GM12878 (cell line): Measurements from ENCODE around the gene YBX1. TPM values are rescaled to one million over a fixed set of nuclear protein-coding genes. Genes with fewer than 3 reads are reported as not detected.
A peak's percentile ranks its signal among the peaks of the same experiment; 100 is the strongest.

ENCODE experiments used
- ATAC-seq: fragments of 200-7000 bp; cut with Tn5 transposase; 3 replicates; pipeline ENCODE4 v1.9.1; 2020; ENCODE audit warnings: mild to moderate bottlenecking, moderate library complexity
- BruUV-seq: library from RNA; stranded (reverse); fragments of 400-500 nt; replicated peaks from 2 replicates; lab custom pipeline; 2021; lab: Mats Ljungman, UMichigan
- CTCF ChIA-PET: fragments of 300-600 bp; sonication (Branson Sonifier 250); formaldehyde crosslinking; extraction: SDS; loops from one replicate; lab custom pipeline; 2021; ENCODE audit warnings: inconsistent platforms; lab: Yijun Ruan, JAX
- POLR2A ChIA-PET: fragments of 350-600 bp; formaldehyde crosslinking; extraction: SDS; loops from one replicate; lab custom pipeline; 2021; ENCODE audit warnings: inconsistent platforms; lab: Charles Lee
- RAD21 ChIA-PET: fragments of 300-600 bp; sonication (Branson Sonifier 250); formaldehyde crosslinking; loops from one replicate; lab custom pipeline; 2023; ENCODE audit warnings: antibody characterized with exemption; ENCODE audit not compliant: unreplicated experiment; lab: Charles Lee
- SMC1A ChIA-PET: fragments of 300-600 bp; sonication (Branson Sonifier 250); formaldehyde crosslinking; loops from one replicate; lab custom pipeline; 2023; ENCODE audit not compliant: unreplicated experiment, uncharacterized antibody; lab: Charles Lee
- DNase-seq: peaks from one replicate; pipeline ENCODE4 v3.0.0-alpha.2; 2011; ENCODE audit warnings: low read depth, low spot score
- FAIRE-seq: peaks from 3 replicates; lab custom pipeline; 2011; peaks lifted over from hg19 to GRCh38; lab: Jason Lieb, UNC
- H2AFZ ChIP-seq: 2 replicates; pipeline ENCODE4 v1.6.0; 2011; ENCODE audit warnings: low read depth, low read length, control low read depth; ENCODE audit not compliant: control insufficient read depth
- H3K27ac ChIP-seq: 2 replicates; pipeline ENCODE4 v1.5.1; 2011; ENCODE audit warnings: control low read depth; ENCODE audit not compliant: control insufficient read depth, insufficient read depth
- H3K27me3 ChIP-seq, 2 experiments: replicated peaks in 1 of 2; 2 replicates each; pipeline versions ENCODE4 v1.6.0 to v1.6.1; 2011; ENCODE audit warnings: low read length in 1 of 2; ENCODE audit not compliant: control insufficient read depth in 2 of 2, insufficient read depth in 2 of 2
- H3K36me3 ChIP-seq, 2 experiments: 2 replicates each; pipeline ENCODE4 v1.5.1; 2011; ENCODE audit warnings: low read length in 1 of 2; ENCODE audit not compliant: control insufficient read depth in 2 of 2, insufficient read depth in 2 of 2
- H3K4me1 ChIP-seq: 2 replicates; pipeline ENCODE4 v1.6.1; 2011; ENCODE audit warnings: mild to moderate bottlenecking, low read length, moderate library complexity, mixed read lengths; ENCODE audit not compliant: control insufficient read depth, insufficient read depth
- H3K4me2 ChIP-seq: 2 replicates; pipeline ENCODE4 v1.6.0; 2011; ENCODE audit warnings: control low read depth; ENCODE audit not compliant: control insufficient read depth, insufficient read depth
- H3K4me3 ChIP-seq: fragments of 200-600 bp; sonication (generic); 2 replicates; pipeline ENCODE4 v1.5.1; 2016
- H3K79me2 ChIP-seq: 2 replicates; pipeline ENCODE4 v1.6.0; 2011; ENCODE audit warnings: low read length; ENCODE audit not compliant: control insufficient read depth, insufficient read depth
- H3K9ac ChIP-seq: 2 replicates; pipeline ENCODE4 v1.8.0; 2011; ENCODE audit warnings: low read length, control low read depth, mixed read lengths; ENCODE audit not compliant: control insufficient read depth, insufficient read depth
- H3K9me3 ChIP-seq: replicated peaks from 3 replicates; pipeline ENCODE4 v1.5.1; 2011; ENCODE audit warnings: mild to moderate bottlenecking, low read length; ENCODE audit not compliant: control insufficient read depth, insufficient read depth
- H4K20me1 ChIP-seq: 2 replicates; pipeline ENCODE4 v1.6.0; 2011; ENCODE audit not compliant: control insufficient read depth, insufficient read depth
- BMI1 ChIP-seq: fragments of 450-650 bp; IDR thresholded peaks from 2 replicates; pipeline ENCODE4 v1.6.1; 2016; ENCODE audit warnings: mild to moderate bottlenecking, moderate library complexity, borderline replicate concordance
- MYB ChIP-seq: fragments of 150-350 bp; IDR thresholded peaks from 2 replicates; pipeline ENCODE4 v1.6.1; 2014; ENCODE audit warnings: mild to moderate bottlenecking, low read depth, low read length, borderline replicate concordance
- NRF1 ChIP-seq: conservative IDR thresholded peaks from 2 replicates; pipeline ENCODE4 v1.6.1; 2011; ENCODE audit warnings: mild to moderate bottlenecking, low read depth, low read length, improper control_type of control experiment
- POLR2AphosphoS5 ChIP-seq: IDR thresholded peaks from 2 replicates; pipeline ENCODE4 v1.6.1; 2011; ENCODE audit warnings: mild to moderate bottlenecking, low read length, inconsistent platforms
- WGBS: methylation state at CpG from one replicate; pipeline ENCODE4 v1.1.6; 2016; ENCODE audit warnings: low lambda C conversion rate; ENCODE audit not compliant: insufficient replicate concordance, insufficient coverage; ENCODE audit errors: missing lambda C conversion rate; 5-methylcytosine and 5-hydroxymethylcytosine counted together
- in situ Hi-C: fragments of 300-500 bp; cut with MboI; formaldehyde crosslinking; loops from 9 replicates; pipeline ENCODE4 v1.14.3; 2018; ENCODE audit warnings: mixed read lengths
- intact Hi-C: fragments of 100-400 bp; cut with micrococcal nuclease; formaldehyde crosslinking; loops from one replicate; pipeline ENCODE4 v1.14.2; 2022; ENCODE audit not compliant: unreplicated experiment
- polyA plus RNA-seq, 11 experiments: library from polyadenylated mRNA; depleted of rRNA in 4 of 11; unstranded in 6 of 11; stranded (reverse) in 5 of 11; fragments of >200 nt; fragmentation: Nextera tagmentation in 4 of 11; fragmentation: Illumina TruSeq in 1 of 11; extraction: Ambion mirVana in 4 of 11; extraction: Trizol in 1 of 11; gene quantifications; 1 replicate in 1 of 11; 2 replicates in 10 of 11; pipeline versions ENCODE4 v1.2.1 to v1.2.3, GENCODE V29; 2011 to 2016; ENCODE audit warnings: inconsistent platforms in 2 of 11, missing spikeins in 2 of 11, low read depth in 1 of 11
- total RNA-seq, 4 experiments: library from RNA; depleted of rRNA in 3 of 4; stranded (reverse); fragments of >200 nt in 3 of 4; fragmentation: Illumina TruSeq in 1 of 4; extraction: Trizol in 1 of 4; gene quantifications; 2 replicates each; pipeline versions ENCODE4 v1.2.1 to v1.2.3, GENCODE V29; 2013 to 2021
- TF ChIP-seq, protein P1 (sequence below): fragments of 450-650 bp; IDR thresholded peaks from 2 replicates; pipeline ENCODE4 v1.6.1; 2017; ENCODE audit warnings: borderline replicate concordance
- TF ChIP-seq, protein P2 (sequence below): fragments of 450-650 bp; IDR thresholded peaks from 2 replicates; pipeline ENCODE4 v1.6.1; 2018; ENCODE audit warnings: mild to moderate bottlenecking, low read depth, moderate library complexity; ENCODE audit not compliant: partially characterized antibody

YBX1 gene
- total and polyA plus RNA-seq, 10 of the 15 experiments (the other 5 are each of a cell fraction or from before 2014, with no cell fraction given) = 355 to 1,353 (median 858) TPM

DNA sequence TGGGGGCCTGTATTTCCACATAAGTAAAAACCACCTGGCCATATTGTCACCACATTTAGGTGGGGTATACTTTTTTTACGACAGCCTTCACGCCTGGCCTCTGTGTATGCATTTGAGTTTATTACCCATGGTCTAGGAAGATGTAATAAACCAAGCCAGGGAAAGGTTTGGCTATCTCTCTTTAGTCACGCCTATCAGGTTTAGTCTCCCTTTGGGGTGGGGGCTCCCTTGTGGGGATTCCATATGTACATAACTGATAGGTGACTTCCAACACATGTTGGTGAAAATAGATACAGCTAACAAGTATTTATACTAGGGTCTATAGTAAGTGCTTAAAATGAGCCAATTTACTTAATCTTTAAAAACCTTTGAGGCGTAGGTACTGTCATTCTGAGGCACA, 4.2 kb downstream of the YBX1 start (continued):
- TF ChIP-seq, protein P1, sequence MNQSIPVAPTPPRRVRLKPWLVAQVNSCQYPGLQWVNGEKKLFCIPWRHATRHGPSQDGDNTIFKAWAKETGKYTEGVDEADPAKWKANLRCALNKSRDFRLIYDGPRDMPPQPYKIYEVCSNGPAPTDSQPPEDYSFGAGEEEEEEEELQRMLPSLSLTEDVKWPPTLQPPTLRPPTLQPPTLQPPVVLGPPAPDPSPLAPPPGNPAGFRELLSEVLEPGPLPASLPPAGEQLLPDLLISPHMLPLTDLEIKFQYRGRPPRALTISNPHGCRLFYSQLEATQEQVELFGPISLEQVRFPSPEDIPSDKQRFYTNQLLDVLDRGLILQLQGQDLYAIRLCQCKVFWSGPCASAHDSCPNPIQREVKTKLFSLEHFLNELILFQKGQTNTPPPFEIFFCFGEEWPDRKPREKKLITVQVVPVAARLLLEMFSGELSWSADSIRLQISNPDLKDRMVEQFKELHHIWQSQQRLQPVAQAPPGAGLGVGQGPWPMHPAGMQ = no peak
- TF ChIP-seq BMI1 = no peak

DNA sequence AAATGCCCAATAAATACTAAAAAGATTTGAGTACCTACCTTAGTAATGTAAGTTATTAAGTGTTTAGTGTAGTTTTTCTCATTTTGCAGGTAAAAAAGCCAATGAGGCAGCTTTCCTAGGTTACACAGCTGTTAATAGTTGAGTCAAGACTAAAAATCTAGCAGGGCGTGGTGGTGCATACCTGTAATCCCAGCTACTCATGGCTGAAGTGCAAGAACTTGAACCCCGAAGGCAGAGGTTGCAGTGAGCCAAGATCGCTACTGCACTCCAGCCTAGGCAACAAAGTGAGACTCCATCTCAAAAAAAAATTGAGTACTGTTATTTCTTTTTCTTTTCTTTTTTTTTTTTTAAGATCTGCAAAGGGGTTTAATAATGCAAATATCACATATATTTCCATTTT, 7.7 kb downstream of the YBX1 start:
- ATAC-seq (peak; percentile 17; the same call in 1 of the 3 replicates), DNase-seq (no peak), FAIRE-seq (no peak)
- BruUV-seq = no TSS peak
- Histone ChIP-seq H3K79me2 (peaks cover 97% of the 10 kb centered on the region), H3K27ac (no peak overlapping the region), H4K20me1 (peaks cover 5% of the 10 kb centered on the region; the same call in 1 of the 2 replicates), H3K4me2 (peak overlapping the region; percentile 78), H3K9ac (no peak overlapping the region), H3K9me3 (no peaks in the 10 kb centered on the region; the same call in 2 of the 3 replicates), H3K27me3 (no peaks in the 10 kb centered on the region), H3K4me3 (0 out of 2 replicates have a peak overlapping the region, but pooled peaks have one; percentile 10), H3K4me1 (peaks cover 15% of the 10 kb centered on the region), H3K36me3 (peaks cover 0 to 30% of the 10 kb centered on the region in 2 experiments; a peak in 3 of 4 replicates)
- ChIA-PET SMC1A (interaction anchor here (1.0 to 2.5 kb wide), 10 partner anchors 8 to 356 kb away, joined by 3 to 8 read pairs (median 4); partner anchors contain the start of genes PPIH and YBX1), RAD21 (interaction anchor here (0.6 to 1.9 kb wide), 4 partner anchors 32 to 701 kb away, joined by 3 to 7 read pairs (median 4); partner anchors contain the start of genes C1orf50, P3H1 and PPIH), POLR2A (interaction anchor here (1.7 kb wide), 1 partner anchor 32 kb away, joined by 4 read pairs; the partner anchor contains the start of gene PPIH)
- TF ChIP-seq NRF1 (no peak), POLR2AphosphoS5 (peak; percentile 48; the same call in 1 of the 2 replicates), MYB (no peak)
- TF ChIP-seq, protein P2, sequence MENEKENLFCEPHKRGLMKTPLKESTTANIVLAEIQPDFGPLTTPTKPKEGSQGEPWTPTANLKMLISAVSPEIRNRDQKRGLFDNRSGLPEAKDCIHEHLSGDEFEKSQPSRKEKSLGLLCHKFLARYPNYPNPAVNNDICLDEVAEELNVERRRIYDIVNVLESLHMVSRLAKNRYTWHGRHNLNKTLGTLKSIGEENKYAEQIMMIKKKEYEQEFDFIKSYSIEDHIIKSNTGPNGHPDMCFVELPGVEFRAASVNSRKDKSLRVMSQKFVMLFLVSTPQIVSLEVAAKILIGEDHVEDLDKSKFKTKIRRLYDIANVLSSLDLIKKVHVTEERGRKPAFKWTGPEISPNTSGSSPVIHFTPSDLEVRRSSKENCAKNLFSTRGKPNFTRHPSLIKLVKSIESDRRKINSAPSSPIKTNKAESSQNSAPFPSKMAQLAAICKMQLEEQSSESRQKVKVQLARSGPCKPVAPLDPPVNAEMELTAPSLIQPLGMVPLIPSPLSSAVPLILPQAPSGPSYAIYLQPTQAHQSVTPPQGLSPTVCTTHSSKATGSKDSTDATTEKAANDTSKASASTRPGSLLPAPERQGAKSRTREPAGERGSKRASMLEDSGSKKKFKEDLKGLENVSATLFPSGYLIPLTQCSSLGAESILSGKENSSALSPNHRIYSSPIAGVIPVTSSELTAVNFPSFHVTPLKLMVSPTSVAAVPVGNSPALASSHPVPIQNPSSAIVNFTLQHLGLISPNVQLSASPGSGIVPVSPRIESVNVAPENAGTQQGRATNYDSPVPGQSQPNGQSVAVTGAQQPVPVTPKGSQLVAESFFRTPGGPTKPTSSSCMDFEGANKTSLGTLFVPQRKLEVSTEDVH = no peak
- TF ChIP-seq, all 136 proteins: peak for 1
- intact Hi-C loops (no loop called here), in situ Hi-C loops (no loop called here)
- CTCF ChIA-PET = interaction anchor here (0.7 to 2.4 kb wide), 9 partner anchors 9 to 384 kb away, joined by 3 to 11 read pairs (median 4); no protein-coding TSS in a partner anchor
- H2AFZ ChIP-seq = no peak overlapping the region
- WGBS = 40% methylated on average over 3 of the region's 3 CpGs
